HL-60 (cell line): ENCODE measurements around the gene DENND2D.

ENCODE experiments used
- DNase-seq, 2 experiments: peaks; one replicate each; pipeline ENCODE4 v3.0.0-alpha.2; 2010 to 2020; ENCODE audit warnings: low read depth in 1 of 2, low spot score in 1 of 2
- H3K27ac ChIP-seq: fragments of 250-450 bp; sonication (Bioruptor Pico); replicated peaks from 2 replicates; pipeline ENCODE4 v1.5.1; 2020; ENCODE audit warnings: mild to moderate bottlenecking, moderate library complexity
- H3K27me3 ChIP-seq: fragments of 250-450 bp; sonication (Bioruptor Pico); 2 replicates; pipeline ENCODE4 v1.5.1; 2021; ENCODE audit warnings: mild to moderate bottlenecking, moderate library complexity; ENCODE audit not compliant: insufficient read depth, poor library complexity, severe bottlenecking
- H3K4me3 ChIP-seq: replicated peaks from 2 replicates; pipeline ENCODE4 v1.5.1; 2011; ENCODE audit warnings: mild to moderate bottlenecking, control low read depth, low read length; ENCODE audit not compliant: insufficient read depth
- GABPA ChIP-seq: IDR thresholded peaks from 2 replicates; pipeline ENCODE4 v1.6.1; 2012; ENCODE audit warnings: low read depth
- POLR2AphosphoS5 ChIP-seq: IDR thresholded peaks from 2 replicates; pipeline ENCODE4 v1.6.1; 2012; ENCODE audit warnings: low read depth
- SPI1 ChIP-seq: IDR thresholded peaks from 2 replicates; pipeline ENCODE4 v1.6.1; 2012; ENCODE audit warnings: low read depth, mild to moderate bottlenecking, borderline replicate concordance
- TF ChIP-seq, protein P1 (sequence below): IDR thresholded peaks from 2 replicates; pipeline ENCODE4 v1.6.1; 2012; ENCODE audit warnings: low read depth; ENCODE audit not compliant: insufficient replicate concordance
- TF ChIP-seq, protein P2 (sequence below): IDR thresholded peaks from one replicate; pipeline ENCODE4 v1.5.1; 2011; ENCODE audit warnings: low read length, control low read depth, inconsistent platforms; ENCODE audit not compliant: insufficient read depth

The DENND2D gene

DNA sequence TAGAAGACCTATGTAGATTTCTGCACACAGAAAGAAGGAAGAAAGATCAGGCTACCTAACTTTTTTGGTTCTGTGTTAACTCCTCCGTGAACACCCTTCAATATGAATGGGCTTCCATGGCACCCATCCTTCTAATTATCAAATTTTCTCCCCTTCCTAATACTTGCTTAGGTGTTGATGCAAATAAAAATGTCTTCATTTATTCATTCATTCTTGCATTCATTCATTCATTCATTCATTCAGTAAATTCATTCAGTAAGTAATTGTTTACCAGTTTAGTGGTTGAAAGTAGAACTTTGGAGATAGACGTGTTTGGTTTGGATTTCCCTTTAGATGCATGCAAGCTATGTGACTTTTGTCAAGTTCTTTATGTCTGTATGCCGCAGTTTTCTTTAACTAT lies 31.7 kb upstream of the DENND2D start:
- TF ChIP-seq POLR2AphosphoS5 (no peak), GABPA (no peak), SPI1 (no peak)
- TF ChIP-seq, protein P1, sequence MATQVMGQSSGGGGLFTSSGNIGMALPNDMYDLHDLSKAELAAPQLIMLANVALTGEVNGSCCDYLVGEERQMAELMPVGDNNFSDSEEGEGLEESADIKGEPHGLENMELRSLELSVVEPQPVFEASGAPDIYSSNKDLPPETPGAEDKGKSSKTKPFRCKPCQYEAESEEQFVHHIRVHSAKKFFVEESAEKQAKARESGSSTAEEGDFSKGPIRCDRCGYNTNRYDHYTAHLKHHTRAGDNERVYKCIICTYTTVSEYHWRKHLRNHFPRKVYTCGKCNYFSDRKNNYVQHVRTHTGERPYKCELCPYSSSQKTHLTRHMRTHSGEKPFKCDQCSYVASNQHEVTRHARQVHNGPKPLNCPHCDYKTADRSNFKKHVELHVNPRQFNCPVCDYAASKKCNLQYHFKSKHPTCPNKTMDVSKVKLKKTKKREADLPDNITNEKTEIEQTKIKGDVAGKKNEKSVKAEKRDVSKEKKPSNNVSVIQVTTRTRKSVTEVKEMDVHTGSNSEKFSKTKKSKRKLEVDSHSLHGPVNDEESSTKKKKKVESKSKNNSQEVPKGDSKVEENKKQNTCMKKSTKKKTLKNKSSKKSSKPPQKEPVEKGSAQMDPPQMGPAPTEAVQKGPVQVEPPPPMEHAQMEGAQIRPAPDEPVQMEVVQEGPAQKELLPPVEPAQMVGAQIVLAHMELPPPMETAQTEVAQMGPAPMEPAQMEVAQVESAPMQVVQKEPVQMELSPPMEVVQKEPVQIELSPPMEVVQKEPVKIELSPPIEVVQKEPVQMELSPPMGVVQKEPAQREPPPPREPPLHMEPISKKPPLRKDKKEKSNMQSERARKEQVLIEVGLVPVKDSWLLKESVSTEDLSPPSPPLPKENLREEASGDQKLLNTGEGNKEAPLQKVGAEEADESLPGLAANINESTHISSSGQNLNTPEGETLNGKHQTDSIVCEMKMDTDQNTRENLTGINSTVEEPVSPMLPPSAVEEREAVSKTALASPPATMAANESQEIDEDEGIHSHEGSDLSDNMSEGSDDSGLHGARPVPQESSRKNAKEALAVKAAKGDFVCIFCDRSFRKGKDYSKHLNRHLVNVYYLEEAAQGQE = no peak
- TF ChIP-seq, protein P2, sequence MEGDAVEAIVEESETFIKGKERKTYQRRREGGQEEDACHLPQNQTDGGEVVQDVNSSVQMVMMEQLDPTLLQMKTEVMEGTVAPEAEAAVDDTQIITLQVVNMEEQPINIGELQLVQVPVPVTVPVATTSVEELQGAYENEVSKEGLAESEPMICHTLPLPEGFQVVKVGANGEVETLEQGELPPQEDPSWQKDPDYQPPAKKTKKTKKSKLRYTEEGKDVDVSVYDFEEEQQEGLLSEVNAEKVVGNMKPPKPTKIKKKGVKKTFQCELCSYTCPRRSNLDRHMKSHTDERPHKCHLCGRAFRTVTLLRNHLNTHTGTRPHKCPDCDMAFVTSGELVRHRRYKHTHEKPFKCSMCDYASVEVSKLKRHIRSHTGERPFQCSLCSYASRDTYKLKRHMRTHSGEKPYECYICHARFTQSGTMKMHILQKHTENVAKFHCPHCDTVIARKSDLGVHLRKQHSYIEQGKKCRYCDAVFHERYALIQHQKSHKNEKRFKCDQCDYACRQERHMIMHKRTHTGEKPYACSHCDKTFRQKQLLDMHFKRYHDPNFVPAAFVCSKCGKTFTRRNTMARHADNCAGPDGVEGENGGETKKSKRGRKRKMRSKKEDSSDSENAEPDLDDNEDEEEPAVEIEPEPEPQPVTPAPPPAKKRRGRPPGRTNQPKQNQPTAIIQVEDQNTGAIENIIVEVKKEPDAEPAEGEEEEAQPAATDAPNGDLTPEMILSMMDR = no peak
- H3K27me3 ChIP-seq = peaks cover 3% of the 10 kb centered on the region
- no peak overlapping the region for H3K4me3 ChIP-seq

DNA sequence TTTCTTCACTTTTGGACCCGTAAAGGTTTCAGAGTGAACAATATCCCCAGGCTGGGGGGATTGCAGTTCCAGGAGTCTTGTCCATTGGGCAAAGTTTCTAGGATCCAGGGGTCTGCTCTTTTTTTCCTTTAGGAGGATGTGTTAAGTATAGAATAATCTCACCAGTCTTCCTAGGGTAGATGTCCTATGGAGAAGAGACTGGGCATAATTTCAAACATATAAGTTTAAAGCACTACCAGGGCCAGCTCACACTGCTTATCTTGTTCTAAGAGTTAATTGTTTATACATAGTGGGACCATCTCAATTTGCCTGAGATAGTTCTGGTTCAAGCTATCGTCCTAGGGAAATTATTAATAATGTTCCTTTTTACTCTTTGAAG lies 28.3 kb upstream of the DENND2D start:
- TF ChIP-seq, protein P1 = no peak
- no peak for TF ChIP-seq SPI1
- TF ChIP-seq, protein P2 = no peak
- no peak for TF ChIP-seq POLR2AphosphoS5
- TF ChIP-seq GABPA = no peak
- no peak overlapping the region for H3K27ac ChIP-seq
- no peak overlapping the region for H3K4me3 ChIP-seq
- DNase-seq = no peak
- H3K27me3 ChIP-seq = no peaks in the 10 kb centered on the region

More for the DNA sequence above, 31.7 kb upstream of the DENND2D start:
- no peak overlapping the region for H3K27ac ChIP-seq
- DNase-seq = no peak

DNA sequence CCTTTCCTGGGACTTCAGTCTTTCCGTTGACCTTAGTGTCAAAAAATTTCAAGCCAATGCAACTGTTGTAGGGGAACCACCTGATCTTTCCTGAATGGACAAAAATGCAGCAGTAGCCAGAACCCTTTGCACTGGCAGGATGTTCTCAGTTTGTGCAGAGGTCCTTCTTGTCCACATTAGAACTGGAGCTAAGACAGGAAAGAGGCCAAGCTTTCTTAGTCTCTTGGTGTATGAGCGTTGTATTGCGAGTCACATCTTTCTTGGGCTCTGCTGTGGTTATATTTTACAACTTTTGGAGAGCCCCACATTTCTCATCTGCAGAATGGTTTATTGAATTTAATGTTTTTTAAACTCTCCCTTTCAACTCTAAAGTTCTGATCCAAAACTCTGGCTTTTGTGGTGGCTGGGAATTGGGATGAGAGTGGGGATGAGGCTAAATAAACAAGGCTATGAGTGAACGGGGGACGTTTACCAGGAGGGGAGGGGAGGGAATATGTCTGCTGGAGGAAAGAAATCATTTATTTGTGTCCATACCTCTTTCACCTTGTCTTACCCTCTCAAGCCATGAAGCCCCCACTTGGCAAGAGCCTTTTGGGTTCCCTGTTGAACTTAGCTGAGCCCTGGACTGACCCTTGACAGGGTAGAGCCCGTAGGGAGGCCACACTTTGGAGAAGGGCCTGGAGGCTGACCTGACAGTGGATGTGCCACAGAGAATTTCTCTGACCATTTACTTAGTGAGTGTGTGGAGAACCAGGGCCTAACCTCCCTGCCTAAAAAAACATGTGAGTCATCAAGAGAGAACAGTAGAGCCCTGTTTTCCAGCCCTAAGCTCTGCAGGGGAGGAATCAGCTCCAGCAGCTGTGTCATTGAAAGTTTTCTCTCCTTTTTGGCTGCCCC lies 27.7 kb upstream of the DENND2D start:
- TF ChIP-seq SPI1 (no peak), GABPA (no peak), POLR2AphosphoS5 (no peak)
- TF ChIP-seq, protein P1 = no peak
- TF ChIP-seq, protein P2 = no peak
- H3K4me3 ChIP-seq = no peak overlapping the region
- no peak overlapping the region for H3K27ac ChIP-seq
- H3K27me3 ChIP-seq = no peaks in the 10 kb centered on the region
- no peak for DNase-seq
